ENCODE data around the gene GJC2.

- TF ChIP-seq CTCF (IDR thresholded peaks at IDR 0.05; ENCODE audit: poor library complexity, severe bottlenecking), result no peak
- TF ChIP-seq SMC3 (conservative IDR thresholded peaks at IDR 0.05; ENCODE audit: poor library complexity), result no peak
- TF ChIP-seq RAD21 (conservative IDR thresholded peaks at IDR 0.05), result no peak
- TF ChIP-seq EP300 (conservative IDR thresholded peaks at IDR 0.05; ENCODE audit: poor library complexity, severe bottlenecking), result no peak
- no peak for TF ChIP-seq TAF1 (IDR thresholded peaks at IDR 0.05; ENCODE audit: low read depth)
- TF ChIP-seq POLR2AphosphoS5 (IDR thresholded peaks at IDR 0.05), result no peak
- TF ChIP-seq REST (IDR thresholded peaks at IDR 0.05; ENCODE audit: borderline replicate concordance), result no peak
- TF ChIP-seq EZH2 (IDR thresholded peaks at IDR 0.05; ENCODE audit: borderline replicate concordance, insufficient read depth, low read length, poor library complexity, severe bottlenecking), result no peak
- TF ChIP-seq MXI1 (conservative IDR thresholded peaks at IDR 0.05; ENCODE audit: poor library complexity, severe bottlenecking), result no peak
Measured at GRCh38 chr1:228176461-228177182, 26.9 kb downstream of the GJC2 start.

Data from neural cell (in vitro differentiated cells).